Measurements from ENCODE around the gene KIF26B.

KIF26B gene

GRCh38 chr1:245749053-245749452 lies 594.3 kb downstream of the KIF26B start:
- in situ Hi-C loops (cut with MboI; ENCODE audit: low pct_unique_long_range_greater_than_20kb, low sequenced_read_pairs), result no loop called here
- no peak for DNase-seq

- in situ Hi-C loops (cut with MboI; ENCODE audit: low pct_unique_long_range_greater_than_20kb, low sequenced_read_pairs), result no loop called here
- no peak for DNase-seq
These were observed 595.5 kb downstream of the KIF26B start for GRCh38 chr1:245750261-245750660.

- in situ Hi-C loops (cut with MboI; ENCODE audit: low pct_unique_long_range_greater_than_20kb, low sequenced_read_pairs), result no loop called here
- DNase-seq, result no peak
These were observed 596.3 kb downstream of the KIF26B start for GRCh38 chr1:245751116-245751515.

GRCh38 chr1:245751726-245752470 lies 597.1 kb downstream of the KIF26B start:
- in situ Hi-C loops (cut with MboI; ENCODE audit: low pct_unique_long_range_greater_than_20kb, low sequenced_read_pairs), result no loop called here
- no peak for DNase-seq

- no peak for DNase-seq
- in situ Hi-C loops (cut with MboI; ENCODE audit: low pct_unique_long_range_greater_than_20kb, low sequenced_read_pairs), result no loop called here
These were observed 597.8 kb downstream of the KIF26B start for GRCh38 chr1:245752561-245752960.

- in situ Hi-C loops (cut with MboI; ENCODE audit: low pct_unique_long_range_greater_than_20kb, low sequenced_read_pairs), result no loop called here
These were observed 599.0 kb downstream of the KIF26B start for GRCh38 chr1:245753807-245754206.

GRCh38 chr1:245754463-245754961 lies 599.7 kb downstream of the KIF26B start:
- DNase-seq, result no peak
- in situ Hi-C loops (cut with MboI; ENCODE audit: low pct_unique_long_range_greater_than_20kb, low sequenced_read_pairs), result no loop called here

More at GRCh38 chr1:245753807-245754206, 599.0 kb downstream of the KIF26B start:
- no peak for DNase-seq

All from KBM-7 (cell line).